ENCODE measurements around the gene NLGN1. TPM values are rescaled to one million over a fixed set of nuclear protein-coding genes. Genes with fewer than 3 reads are reported as not detected.

The NLGN1 gene
- total and polyA plus RNA-seq, 2 of the 8 experiments (the other 6 are each of a cell fraction or from before 2014, with no cell fraction given) = 7.8 to 14.8 TPM

DNA sequence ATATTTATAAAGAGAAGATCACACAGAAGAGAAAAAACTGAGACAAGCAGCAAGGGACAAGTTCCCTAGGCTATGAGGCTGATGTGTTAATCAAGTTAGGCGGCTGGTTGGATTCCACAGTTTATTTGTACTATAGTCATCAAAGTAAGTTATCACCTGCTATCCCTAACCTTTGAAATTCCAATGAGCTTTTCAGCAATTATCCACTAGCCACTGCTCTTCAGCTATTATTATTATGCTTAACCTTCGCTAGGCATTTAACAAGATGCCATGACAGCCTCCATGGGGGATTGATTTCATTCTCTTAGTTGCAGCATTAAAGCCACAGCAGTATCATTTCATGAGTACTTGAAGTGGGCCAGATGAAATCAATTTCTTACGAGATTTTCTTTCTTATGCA, 762.1 kb downstream of the NLGN1 start:
- POLR2A ChIA-PET (ENCODE audit: partially characterized antibody) = no interaction called here
- no peaks in the 10 kb centered on the region for H4K20me1 ChIP-seq (replicated peaks in 1 of 2; ENCODE audit: control insufficient read depth in 1 of 2, insufficient read depth in 2 of 2, low read length in 2 of 2)
- TF ChIP-seq JUN (IDR thresholded peaks at IDR 0.05; ENCODE audit: low read depth, low read length) (no peak), SIRT6 (IDR thresholded peaks at IDR 0.05; ENCODE audit: low read length) (no peak), CBX8 (IDR thresholded peaks at IDR 0.05; ENCODE audit: borderline replicate concordance, low read depth, low read length) (no peak), KDM1A (IDR thresholded peaks at IDR 0.05; ENCODE audit: borderline replicate concordance, low read length) (no peak), SAP30 (IDR thresholded peaks at IDR 0.05; ENCODE audit: insufficient read depth, insufficient replicate concordance, low read length) (no peak)
- TF ChIP-seq, protein P1, sequence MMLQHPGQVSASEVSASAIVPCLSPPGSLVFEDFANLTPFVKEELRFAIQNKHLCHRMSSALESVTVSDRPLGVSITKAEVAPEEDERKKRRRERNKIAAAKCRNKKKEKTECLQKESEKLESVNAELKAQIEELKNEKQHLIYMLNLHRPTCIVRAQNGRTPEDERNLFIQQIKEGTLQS (IDR thresholded peaks at IDR 0.05; ENCODE audit: insufficient read depth, low read depth, low read length) = no peak

More for the DNA sequence above, 762.1 kb downstream of the NLGN1 start:
- H2AK5ac ChIP-seq (ENCODE audit: low read depth, low read length) = no peak overlapping the region
- DNase-seq (ENCODE audit: low read depth in 1 of 2, low spot score in 2 of 2) (no peak), FAIRE-seq (no peak)
- no peak overlapping the region for H2AFZ ChIP-seq (ENCODE audit: low read length)
- no peak overlapping the region for H3K14ac ChIP-seq (ENCODE audit: insufficient read length)
- no peak overlapping the region for H2BK15ac ChIP-seq (ENCODE audit: low read length)
- H2BK20ac ChIP-seq (ENCODE audit: low read length) = no peak overlapping the region
- peaks cover 0 to 8% (median under 1%) of the 10 kb centered on the region in 4 experiments; a peak in 1 of 7 replicates for H3K4me1 ChIP-seq (replicated peaks in 1 of 4; ENCODE audit: control insufficient read depth in 3 of 4, insufficient read depth in 4 of 4, low read length in 3 of 4)
- no peaks in the 10 kb centered on the region for H3K27me3 ChIP-seq (replicated peaks in 1 of 4; ENCODE audit: control insufficient read depth in 3 of 4, extremely low read depth in 1 of 4, insufficient read depth in 3 of 4, low read length in 3 of 4)
- H3K4me3 ChIP-seq (ENCODE audit: extremely low read depth in 1 of 4, insufficient read depth in 2 of 4, low read depth in 3 of 4, low read length in 4 of 4) = no peak overlapping the region
- H2BK5ac ChIP-seq (ENCODE audit: low read depth, low read length) = no peak overlapping the region
- no peak overlapping the region for H2BK120ac ChIP-seq (replicated peaks; ENCODE audit: low read depth, low read length)
- no peak overlapping the region for H3K56ac ChIP-seq (replicated peaks; ENCODE audit: insufficient read length, low read depth, low read length)
- H3K9ac ChIP-seq (replicated peaks in 1 of 4; ENCODE audit: extremely low read depth in 1 of 4, low read depth in 3 of 4, low read length in 3 of 4) = no peak overlapping the region
- no peak overlapping the region for H4K5ac ChIP-seq (ENCODE audit: insufficient read length, low read depth, low read length)
- H3K23ac ChIP-seq (ENCODE audit: insufficient read length) = no peak overlapping the region
- no peaks in the 10 kb centered on the region for H3K79me1 ChIP-seq (ENCODE audit: low read depth, low read length)
- no peak overlapping the region for H4K91ac ChIP-seq (replicated peaks; ENCODE audit: insufficient read length, low read length)
- no peak overlapping the region for H3K18ac ChIP-seq (ENCODE audit: extremely low read depth, low read length)
- no peak overlapping the region for H3K27ac ChIP-seq (ENCODE audit: low read depth, low read length)
- no peaks in the 10 kb centered on the region; the same call in 1 of the 2 replicates for H3K23me2 ChIP-seq (ENCODE audit: low read depth, low read length)
- H3K79me2 ChIP-seq (ENCODE audit: control insufficient read depth in 1 of 2, insufficient read depth in 2 of 2, low read length in 2 of 2) = no peaks in the 10 kb centered on the region
- H2BK12ac ChIP-seq (ENCODE audit: low read depth, low read length) = no peak overlapping the region
- H3K9me3 ChIP-seq (ENCODE audit: insufficient read depth in 2 of 2, low read depth in 1 of 2, low read length in 1 of 2) = peaks cover 0 to 2% of the 10 kb centered on the region in 2 experiments; a peak in 1 of 4 replicates
- no peak overlapping the region for H4K8ac ChIP-seq (ENCODE audit: extremely low read depth, insufficient read depth, low read length)
- no peak overlapping the region for H3K4ac ChIP-seq (replicated peaks; ENCODE audit: insufficient read length, low read depth, low read length)
- H3K36me3 ChIP-seq (ENCODE audit: control insufficient read depth in 2 of 4, insufficient read depth in 4 of 4, low read length in 3 of 4) = no peaks in the 10 kb centered on the region
- no peak overlapping the region; a peak in 1 of 4 replicates for H3K4me2 ChIP-seq (ENCODE audit: insufficient read depth in 1 of 2, low read depth in 2 of 2, low read length in 2 of 2)
- CTCF ChIA-PET (ENCODE audit: partially characterized antibody) = interaction anchor here (1.2 kb wide), 1 partner anchor 12 kb away, joined by 3 read pairs; no protein-coding TSS in a partner anchor
- 41% methylated on average over 3 of the region's 3 CpGs; no CpG with 5 or more reads in 1 of the 2 experiments for WGBS, 2 experiments (ENCODE audit: extremely low coverage in 1 of 2, insufficient coverage in 1 of 2, insufficient read length in 1 of 2, insufficient replicate concordance in 2 of 2, low coverage in 1 of 2, low lambda C conversion rate in 2 of 2, missing lambda C conversion rate in 1 of 2)
